Stimulated activated CD8-positive, alpha-beta memory T cell treated with anti-CD3 and anti-CD28 coated beads, Interleukin-15, amount 100 ng/mL, for 48 hours (primary cell): ENCODE results near the gene DNTT.

Source experiments
- DNase-seq, 2 donors: peaks; one replicate each; pipeline ENCODE4 v3.0.0-alpha.2; 2020; ENCODE audit warnings: low read depth in 2 of 2

Gene DNTT

DNA sequence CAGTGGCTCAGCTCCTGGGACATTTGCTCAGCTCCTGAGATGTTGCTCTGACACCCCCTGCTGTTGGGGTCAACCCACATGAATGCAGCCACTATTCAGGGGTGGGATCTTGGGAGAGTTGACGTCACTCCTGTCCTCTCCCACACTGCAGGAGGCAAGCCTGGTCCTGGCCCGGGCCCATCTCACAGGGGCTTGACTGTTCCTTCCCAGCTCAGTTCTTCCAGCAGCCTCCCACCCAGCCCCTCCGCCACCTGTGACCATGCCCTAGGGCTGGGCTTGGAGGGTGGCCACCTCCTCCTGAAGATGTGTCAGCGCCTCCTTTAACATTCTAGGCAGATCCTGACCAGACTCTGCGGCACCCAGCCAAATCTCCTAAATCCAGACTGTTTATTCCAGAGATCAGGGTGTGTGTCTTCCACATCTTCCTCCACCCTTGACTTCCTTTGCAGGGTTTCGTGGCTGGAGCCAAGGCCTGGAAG, 73.6 kb downstream of the DNTT start:
- DNase-seq = no peak

DNA sequence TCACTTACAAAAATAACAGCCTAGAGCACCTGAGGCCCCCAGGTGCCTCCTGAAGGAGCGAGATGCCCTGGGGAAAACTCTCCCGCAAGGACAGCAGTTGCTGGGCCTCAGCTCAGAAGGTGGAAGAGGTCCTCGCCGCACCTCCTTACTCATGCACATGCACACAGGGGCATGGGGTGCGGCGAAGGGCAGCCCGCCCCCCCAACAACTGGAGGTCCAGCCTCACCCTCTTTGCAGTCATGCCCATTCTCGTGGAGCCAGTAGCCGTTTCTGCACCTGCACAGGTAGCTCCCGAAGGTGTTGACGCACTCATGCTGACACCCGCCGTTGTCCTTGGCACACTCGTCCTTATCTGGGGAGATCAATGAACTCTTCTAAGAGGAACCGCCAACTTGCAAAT, 74.5 kb downstream of the DNTT start:
- DNase-seq = no peak

DNA sequence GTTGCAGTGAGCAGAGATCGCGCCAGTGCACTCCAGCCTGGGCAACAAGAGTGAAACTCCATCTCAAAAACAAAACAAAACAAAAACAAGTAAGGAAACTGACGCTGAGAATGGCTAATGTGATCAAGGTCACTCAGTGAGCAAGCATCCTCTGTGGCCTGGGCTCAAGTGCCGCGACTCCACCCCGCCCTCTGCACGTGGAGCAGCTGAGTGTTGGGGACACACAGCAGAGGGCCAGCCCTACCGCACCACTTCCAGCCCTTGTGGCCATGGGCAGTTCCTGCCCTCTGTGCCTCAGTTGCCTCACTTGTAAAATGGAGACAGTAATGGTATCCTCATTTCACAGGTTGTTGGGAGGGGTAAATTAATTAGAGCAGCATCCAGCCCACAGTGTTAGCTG, 75.5 kb downstream of the DNTT start:
- no peak for DNase-seq

DNA sequence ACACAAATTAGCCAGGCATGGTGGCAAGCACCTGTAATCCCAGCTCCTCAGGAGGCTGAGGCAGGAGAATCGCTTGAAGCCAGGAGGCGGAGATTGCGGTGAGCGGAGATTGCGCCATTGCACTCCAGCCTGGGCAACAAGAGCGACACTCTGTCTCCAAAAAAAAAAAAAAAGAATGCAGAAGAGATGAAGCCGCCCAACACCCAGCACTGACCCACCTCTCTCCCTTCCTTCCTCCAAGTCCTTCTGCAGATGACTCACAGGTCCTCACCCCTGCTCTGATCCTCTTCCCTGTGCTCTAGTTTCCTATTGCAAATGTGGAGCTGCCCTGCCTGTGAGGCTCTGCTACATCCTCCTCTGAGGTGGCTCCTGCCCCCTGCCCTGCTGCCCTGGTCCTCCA, 76.6 kb downstream of the DNTT start:
- no peak for DNase-seq

DNA sequence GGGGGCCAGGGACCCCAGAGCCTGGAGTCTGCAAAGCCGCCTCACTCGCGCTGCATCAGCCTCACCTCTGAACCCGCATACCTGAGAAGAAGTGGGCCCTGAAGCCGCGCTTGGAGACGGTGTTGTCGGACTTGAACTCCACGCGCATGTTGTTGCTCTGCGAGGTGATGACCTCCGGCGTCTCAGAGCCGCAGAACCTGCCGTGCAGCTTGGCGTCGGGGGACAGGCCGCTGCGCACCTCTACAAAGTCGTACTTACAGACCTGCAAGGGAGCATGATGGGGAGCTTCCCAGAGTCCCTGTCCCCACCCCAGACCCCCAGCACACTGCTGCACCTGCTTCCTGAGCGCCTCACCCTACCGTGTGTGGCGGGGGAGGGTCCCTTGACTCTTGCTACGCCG, 80.3 kb downstream of the DNTT start:
- DNase-seq = no peak

DNA sequence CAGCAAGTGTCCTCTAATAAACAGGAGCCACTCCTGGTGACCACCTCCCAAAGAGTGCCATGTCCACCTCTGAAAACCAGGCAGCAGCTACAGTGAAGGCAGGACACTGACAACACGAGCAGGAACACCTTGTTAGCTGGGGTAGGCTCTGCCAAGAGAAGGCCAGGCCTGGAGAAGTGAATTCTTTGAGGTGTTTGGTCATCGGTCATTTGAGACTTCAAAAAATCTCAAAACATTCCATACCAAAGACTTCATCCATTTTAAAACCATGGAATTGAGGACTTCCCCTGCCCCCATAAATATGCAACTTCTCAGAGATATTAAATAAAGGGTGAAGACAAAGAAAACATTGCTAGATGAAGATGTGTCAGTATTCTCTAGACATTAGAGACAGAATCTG, 82.9 kb downstream of the DNTT start:
- no peak for DNase-seq

DNA sequence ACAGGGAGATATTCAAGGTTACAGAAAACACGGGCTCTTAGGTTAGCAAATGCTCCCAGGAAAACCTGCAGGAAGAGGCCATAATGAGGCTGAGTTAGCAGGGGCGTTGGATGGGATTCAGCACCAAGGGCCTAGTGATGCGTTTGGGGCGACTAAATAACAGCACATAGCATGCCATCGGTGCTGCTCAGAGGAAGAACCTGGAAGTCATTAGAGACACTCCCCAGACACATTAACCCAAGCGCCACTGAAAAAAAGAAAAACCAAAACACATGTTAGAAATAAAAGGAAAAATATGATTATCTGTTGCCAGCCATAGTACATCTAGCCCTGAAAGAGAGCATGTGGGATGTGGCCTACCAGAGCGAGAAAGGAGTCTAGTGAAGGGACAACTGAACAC, 83.4 kb downstream of the DNTT start:
- no peak for DNase-seq
